PC-3 (cell line): ENCODE data around the gene MBNL1. TPM values are rescaled to one million over a fixed set of nuclear protein-coding genes. Genes with fewer than 3 reads are reported as not detected.

ENCODE experiments used
- ATAC-seq: fragments of 200-7000 bp; cut with Tn5 transposase; 2 replicates; pipeline ENCODE4 v1.9.1; 2020; ENCODE audit warnings: mild to moderate bottlenecking, moderate library complexity
- BruUV-seq: library from RNA; stranded (reverse); fragments of 400-500 nt; replicated peaks from 2 replicates; lab custom pipeline; 2021; lab: Mats Ljungman, UMichigan
- CTCF ChIA-PET: fragments of 300-600 bp; sonication (Branson Sonifier 250); formaldehyde crosslinking; loops from one replicate; lab custom pipeline; 2022; ENCODE audit warnings: antibody characterized with exemption; lab: Charles Lee
- POLR2A ChIA-PET: fragments of 300-600 bp; sonication (Branson Sonifier 250); formaldehyde crosslinking; loops from one replicate; lab custom pipeline; 2022; ENCODE audit warnings: antibody characterized with exemption; ENCODE audit not compliant: unreplicated experiment; lab: Charles Lee
- DNase-seq: peaks from one replicate; pipeline ENCODE4 v3.0.0-alpha.2; 2015
- H2AFZ ChIP-seq: fragments of 300-600 bp; sonication (generic); 2 replicates; pipeline ENCODE4 v1.6.0; 2016; ENCODE audit warnings: antibody characterized with exemption, low read length
- H3F3A ChIP-seq: fragments of 300-600 bp; sonication (generic); one replicate; pipeline ENCODE4 v1.6.0; 2017; ENCODE audit warnings: antibody characterized with exemption, low read length, control low read depth, mild to moderate bottlenecking; ENCODE audit not compliant: unreplicated experiment
- H3K27ac ChIP-seq: fragments of 300-600 bp; sonication (generic); 2 replicates; pipeline ENCODE4 v1.5.1; 2016; ENCODE audit warnings: mild to moderate bottlenecking, low read length
- H3K27me3 ChIP-seq: fragments of 300-600 bp; sonication (generic); 2 replicates; pipeline ENCODE4 v1.6.1; 2016; ENCODE audit warnings: low read length, mixed read lengths
- H3K36me3 ChIP-seq: fragments of 300-600 bp; sonication (generic); 2 replicates; pipeline ENCODE4 v1.6.1; 2016; ENCODE audit warnings: low read depth, mixed run types, low read length, mixed read lengths
- H3K4me1 ChIP-seq: fragments of 300-600 bp; sonication (generic); 2 replicates; pipeline ENCODE4 v1.5.1; 2016; ENCODE audit warnings: low read length; ENCODE audit not compliant: insufficient read depth
- H3K4me2 ChIP-seq: fragments of 300-600 bp; sonication (generic); 2 replicates; pipeline ENCODE4 v1.6.0; 2016; ENCODE audit warnings: low read length
- H3K4me3 ChIP-seq: fragments of 300-600 bp; sonication (generic); 2 replicates; pipeline ENCODE4 v1.5.1; 2016; ENCODE audit warnings: mild to moderate bottlenecking, low read length, mixed read lengths
- H3K79me2 ChIP-seq: fragments of 300-600 bp; sonication (generic); 2 replicates; pipeline ENCODE4 v1.6.1; 2017; ENCODE audit warnings: low read length, mixed read lengths
- H3K9ac ChIP-seq: fragments of 300-600 bp; sonication (generic); 2 replicates; pipeline ENCODE4 v1.6.0; 2016; ENCODE audit warnings: mild to moderate bottlenecking, low read length
- H3K9me2 ChIP-seq: fragments of 300-600 bp; sonication (generic); replicated peaks from 2 replicates; pipeline ENCODE4 v1.6.1; 2016; ENCODE audit warnings: mixed run types, low read length, mixed read lengths
- H3K9me3 ChIP-seq: fragments of 300-600 bp; sonication (generic); 2 replicates; pipeline ENCODE4 v1.6.1; 2016; ENCODE audit warnings: low read length, mixed read lengths
- H4K20me1 ChIP-seq: fragments of 300-600 bp; sonication (generic); 2 replicates; pipeline ENCODE4 v1.6.1; 2016; ENCODE audit warnings: low read length, mixed read lengths
- CTCF ChIP-seq: fragments of 300-600 bp; sonication (generic); conservative IDR thresholded peaks from 2 replicates; pipeline ENCODE4 v1.5.1; 2017; ENCODE audit warnings: antibody characterized with exemption, low read depth, mild to moderate bottlenecking, low read length
- EZH2 ChIP-seq: fragments of 300-600 bp; sonication (generic); IDR thresholded peaks from one replicate; pipeline ENCODE4 v1.6.1; 2017; ENCODE audit warnings: antibody characterized with exemption, mild to moderate bottlenecking, low read length; ENCODE audit not compliant: unreplicated experiment
- EZH2phosphoT487 ChIP-seq: fragments of 300-600 bp; sonication (generic); IDR thresholded peaks from 2 replicates; pipeline ENCODE4 v1.6.1; 2018; ENCODE audit warnings: mild to moderate bottlenecking, antibody characterized with exemption, low read length, borderline replicate concordance
- intact Hi-C: fragments of 100-400 bp; cut with micrococcal nuclease; formaldehyde crosslinking; loops from 2 replicates; pipeline ENCODE4 v1.9.0; 2023
- total RNA-seq: library from RNA; depleted of rRNA; stranded (reverse); fragments of >200 nt; gene quantifications from 2 replicates; pipeline ENCODE4 v1.2.3, GENCODE V29; 2014

The MBNL1 gene
- total RNA-seq, 1 experiment from 2014 or later, result 161 TPM

GRCh38 chr3:152292366-152292765 lies 23.6 kb downstream of the MBNL1 start:
- no peak overlapping the region for H3K27ac ChIP-seq
- H3F3A ChIP-seq, result no peaks in the 10 kb centered on the region
- ATAC-seq, result no peak
- ChIA-PET POLR2A (interaction anchor here (0.7 kb wide), 1 partner anchor 266 kb away, joined by 3 read pairs; no protein-coding TSS in a partner anchor), CTCF (no interaction called here)
- peaks cover 100% of the 10 kb centered on the region for H3K79me2 ChIP-seq
- BruUV-seq, result no TSS peak
- H3K27me3 ChIP-seq, result no peaks in the 10 kb centered on the region
- H3K4me1 ChIP-seq, result peaks cover 21% of the 10 kb centered on the region
- no peak for TF ChIP-seq EZH2phosphoT487
- no peak for TF ChIP-seq CTCF
- no peak for TF ChIP-seq EZH2
- no peaks in the 10 kb centered on the region for H3K36me3 ChIP-seq
- no peak overlapping the region for H2AFZ ChIP-seq
- intact Hi-C loops, result no loop called here
- H4K20me1 ChIP-seq, result peaks cover 61% of the 10 kb centered on the region
- no peak overlapping the region for H3K4me2 ChIP-seq
- H3K4me3 ChIP-seq, result no peak overlapping the region
- H3K9ac ChIP-seq, result no peak overlapping the region
- no peaks in the 10 kb centered on the region for H3K9me3 ChIP-seq
- DNase-seq, result no peak
- no peaks in the 10 kb centered on the region for H3K9me2 ChIP-seq

- Histone ChIP-seq H3K27ac (no peak overlapping the region), H3K9ac (no peak overlapping the region), H3K27me3 (no peaks in the 10 kb centered on the region), H3K4me1 (peaks cover 17% of the 10 kb centered on the region), H3F3A (no peaks in the 10 kb centered on the region), H3K79me2 (peaks cover 100% of the 10 kb centered on the region), H3K9me3 (no peaks in the 10 kb centered on the region), H4K20me1 (peaks cover 50% of the 10 kb centered on the region), H3K4me3 (no peak overlapping the region), H3K4me2 (no peak overlapping the region), H3K9me2 (no peaks in the 10 kb centered on the region), H2AFZ (no peak overlapping the region), H3K36me3 (no peaks in the 10 kb centered on the region)
- no peak for DNase-seq
- no peak for ATAC-seq
- ChIA-PET CTCF (no interaction called here), POLR2A (interaction anchor here (0.6 kb wide), 1 partner anchor 257 kb away, joined by 5 read pairs; no protein-coding TSS in a partner anchor)
- TF ChIP-seq CTCF (no peak), EZH2phosphoT487 (no peak), EZH2 (no peak)
- BruUV-seq, result no TSS peak
- intact Hi-C loops, result no loop called here
These were observed 24.7 kb downstream of the MBNL1 start for GRCh38 chr3:152293347-152294006.

- Histone ChIP-seq H3K79me2 (peaks cover 100% of the 10 kb centered on the region), H3K27ac (no peak overlapping the region), H3K4me1 (peaks cover 28% of the 10 kb centered on the region), H3K4me3 (no peak overlapping the region), H3K36me3 (peaks cover 11% of the 10 kb centered on the region), H3K4me2 (no peak overlapping the region), H3K9me3 (no peaks in the 10 kb centered on the region), H3K9me2 (no peaks in the 10 kb centered on the region), H2AFZ (no peak overlapping the region), H3K27me3 (no peaks in the 10 kb centered on the region), H3F3A (no peaks in the 10 kb centered on the region), H3K9ac (no peak overlapping the region), H4K20me1 (peaks cover 36% of the 10 kb centered on the region)
- no peak for DNase-seq
- ChIA-PET CTCF (no interaction called here), POLR2A (no interaction called here)
- BruUV-seq, result no TSS peak
- no peak for ATAC-seq
- TF ChIP-seq CTCF, result no peak
- no peak for TF ChIP-seq EZH2phosphoT487
- intact Hi-C loops, result no loop called here
These were observed 26.6 kb downstream of the MBNL1 start for GRCh38 chr3:152295344-152295743.
